Hepatocyte (in vitro differentiated cells): Measurements from ENCODE around the gene AASDH. TPM values are rescaled to one million over a fixed set of nuclear protein-coding genes. Genes with fewer than 3 reads are reported as not detected.

ENCODE experiments used
- DNase-seq: peaks from one replicate; pipeline ENCODE4 v3.0.0-alpha.2; 2016; ENCODE audit warnings: low spot score
- H2AFZ ChIP-seq: fragments of 200-600 bp; sonication (generic); 2 replicates; pipeline ENCODE4 v1.6.0; 2016; ENCODE audit warnings: antibody characterized with exemption, mild to moderate bottlenecking
- H3K27ac ChIP-seq: fragments of 200-600 bp; sonication (generic); 2 replicates; pipeline ENCODE4 v1.5.1; 2016; ENCODE audit warnings: mild to moderate bottlenecking
- H3K27me3 ChIP-seq: fragments of 200-600 bp; sonication (generic); 2 replicates; pipeline ENCODE4 v1.6.1; 2016
- H3K36me3 ChIP-seq: fragments of 200-600 bp; sonication (generic); replicated peaks from 2 replicates; pipeline ENCODE4 v1.5.1; 2016; ENCODE audit warnings: low read depth; ENCODE audit not compliant: insufficient read depth
- H3K4me1 ChIP-seq: fragments of 200-600 bp; sonication (generic); 2 replicates; pipeline ENCODE4 v1.5.1; 2016; ENCODE audit warnings: mild to moderate bottlenecking, moderate library complexity; ENCODE audit not compliant: insufficient read depth
- H3K4me2 ChIP-seq: fragments of 200-600 bp; sonication (generic); 2 replicates; pipeline ENCODE4 v1.6.0; 2016
- H3K4me3 ChIP-seq: fragments of 200-600 bp; sonication (generic); 2 replicates; pipeline ENCODE4 v1.5.1; 2016; ENCODE audit warnings: mild to moderate bottlenecking
- H3K79me2 ChIP-seq: fragments of 200-600 bp; sonication (generic); 2 replicates; pipeline ENCODE4 v1.6.0; 2017; ENCODE audit warnings: mild to moderate bottlenecking
- H3K9me2 ChIP-seq: fragments of 200-600 bp; sonication (generic); replicated peaks from 2 replicates; pipeline ENCODE4 v1.6.0; 2017; ENCODE audit warnings: mild to moderate bottlenecking; ENCODE audit not compliant: insufficient read depth
- H3K9me3 ChIP-seq: fragments of 200-600 bp; sonication (generic); 2 replicates; pipeline ENCODE4 v1.5.1; 2016; ENCODE audit warnings: low read depth, mild to moderate bottlenecking
- H4K20me1 ChIP-seq: fragments of 200-600 bp; sonication (generic); 2 replicates; pipeline ENCODE4 v1.6.0; 2016; ENCODE audit warnings: mild to moderate bottlenecking; ENCODE audit not compliant: insufficient read depth, poor library complexity, severe bottlenecking
- EZH2 ChIP-seq: fragments of 200-600 bp; sonication (generic); IDR thresholded peaks from 2 replicates; pipeline ENCODE4 v1.6.1; 2016; ENCODE audit warnings: antibody characterized with exemption, mild to moderate bottlenecking, borderline replicate concordance
- EZH2phosphoT487 ChIP-seq: fragments of 200-600 bp; sonication (generic); IDR thresholded peaks from one replicate; pipeline ENCODE4 v1.6.1; 2018; ENCODE audit warnings: antibody characterized with exemption, mild to moderate bottlenecking, low read depth, moderate library complexity; ENCODE audit not compliant: unreplicated experiment, severe bottlenecking
- WGBS: methylation state at CpG from one replicate; pipeline ENCODE4 v1.1.6; 2016; ENCODE audit warnings: low lambda C conversion rate; ENCODE audit errors: missing lambda C conversion rate; 5-methylcytosine and 5-hydroxymethylcytosine counted together
- polyA plus RNA-seq: library from polyadenylated mRNA; unstranded; fragments of >200 nt; fragmentation: Nextera tagmentation; extraction: Ambion mirVana; gene quantifications from 2 replicates; pipeline ENCODE4 v1.2.1, GENCODE V29; 2016
- total RNA-seq: library from RNA; depleted of rRNA; stranded (reverse); fragments of >200 nt; gene quantifications from 2 replicates; pipeline ENCODE4 v1.2.3, GENCODE V29; 2014
- TF ChIP-seq, protein P1 (sequence below): fragments of 200-600 bp; sonication (generic); IDR thresholded peaks from 2 replicates; pipeline ENCODE4 v1.5.1; 2016; ENCODE audit warnings: antibody characterized with exemption, mild to moderate bottlenecking; ENCODE audit not compliant: poor library complexity

The AASDH gene
- total and polyA plus RNA-seq, 2 experiments from 2014 or later, result 9.3 to 11.9 TPM

DNA sequence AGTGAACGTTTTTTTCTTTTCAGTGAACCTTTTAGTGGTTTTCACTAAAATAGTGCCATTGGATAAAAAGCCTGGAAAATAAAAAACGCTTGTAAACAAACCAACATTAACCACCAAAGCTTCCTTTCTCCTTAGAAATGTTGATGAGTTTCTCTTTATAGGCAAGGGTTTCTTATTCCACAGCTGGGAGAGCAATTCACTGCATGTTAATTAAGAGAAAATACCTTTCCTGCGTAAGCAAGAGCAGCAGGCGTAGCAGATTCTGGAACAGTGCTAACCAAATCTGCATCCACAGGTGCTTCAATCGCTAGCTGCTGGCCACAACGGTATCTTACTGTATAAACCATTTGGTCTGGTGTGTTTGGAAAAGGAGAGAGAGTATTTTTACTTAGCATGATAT is 13.3 kb upstream of the AASDH start:
- H3K9me2 ChIP-seq, result no peaks in the 10 kb centered on the region
- no peak overlapping the region for H3K27ac ChIP-seq
- H2AFZ ChIP-seq, result no peak overlapping the region
- no peak overlapping the region for H3K4me2 ChIP-seq
- H3K4me3 ChIP-seq, result no peak overlapping the region
- no peaks in the 10 kb centered on the region for H3K4me1 ChIP-seq
- 88% methylated on average over 6 of the region's 6 CpGs for WGBS
- H3K36me3 ChIP-seq, result no peaks in the 10 kb centered on the region
- no peak for TF ChIP-seq EZH2phosphoT487
- no peak for TF ChIP-seq EZH2
- TF ChIP-seq, protein P1, sequence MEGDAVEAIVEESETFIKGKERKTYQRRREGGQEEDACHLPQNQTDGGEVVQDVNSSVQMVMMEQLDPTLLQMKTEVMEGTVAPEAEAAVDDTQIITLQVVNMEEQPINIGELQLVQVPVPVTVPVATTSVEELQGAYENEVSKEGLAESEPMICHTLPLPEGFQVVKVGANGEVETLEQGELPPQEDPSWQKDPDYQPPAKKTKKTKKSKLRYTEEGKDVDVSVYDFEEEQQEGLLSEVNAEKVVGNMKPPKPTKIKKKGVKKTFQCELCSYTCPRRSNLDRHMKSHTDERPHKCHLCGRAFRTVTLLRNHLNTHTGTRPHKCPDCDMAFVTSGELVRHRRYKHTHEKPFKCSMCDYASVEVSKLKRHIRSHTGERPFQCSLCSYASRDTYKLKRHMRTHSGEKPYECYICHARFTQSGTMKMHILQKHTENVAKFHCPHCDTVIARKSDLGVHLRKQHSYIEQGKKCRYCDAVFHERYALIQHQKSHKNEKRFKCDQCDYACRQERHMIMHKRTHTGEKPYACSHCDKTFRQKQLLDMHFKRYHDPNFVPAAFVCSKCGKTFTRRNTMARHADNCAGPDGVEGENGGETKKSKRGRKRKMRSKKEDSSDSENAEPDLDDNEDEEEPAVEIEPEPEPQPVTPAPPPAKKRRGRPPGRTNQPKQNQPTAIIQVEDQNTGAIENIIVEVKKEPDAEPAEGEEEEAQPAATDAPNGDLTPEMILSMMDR, result no peak
- H3K9me3 ChIP-seq, result no peaks in the 10 kb centered on the region
- no peaks in the 10 kb centered on the region for H4K20me1 ChIP-seq
- no peaks in the 10 kb centered on the region for H3K27me3 ChIP-seq
- DNase-seq, result no peak
- H3K79me2 ChIP-seq, result no peaks in the 10 kb centered on the region

DNA sequence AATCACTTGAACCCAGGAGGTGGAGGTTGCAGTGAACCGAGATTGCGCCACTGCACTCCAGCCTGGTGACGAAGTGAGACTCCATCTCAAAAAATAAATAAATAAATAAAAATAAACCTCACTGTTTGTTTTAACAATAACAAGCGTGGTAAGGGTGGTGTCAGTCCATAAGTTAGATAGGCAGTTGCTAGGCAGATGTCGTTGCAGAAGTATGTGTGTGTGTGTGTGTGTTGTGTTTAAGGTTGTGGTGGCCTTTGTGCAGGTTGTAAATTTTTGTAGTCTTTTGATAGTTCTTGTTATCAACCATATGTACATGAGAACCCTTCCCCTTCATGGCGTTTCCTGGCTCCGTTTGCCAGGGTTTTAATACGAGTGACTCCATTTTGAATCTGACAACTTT is 4.0 kb upstream of the AASDH start:
- Histone ChIP-seq H3K36me3 (no peaks in the 10 kb centered on the region), H2AFZ (no peak overlapping the region), H3K27me3 (no peaks in the 10 kb centered on the region), H3K9me3 (no peaks in the 10 kb centered on the region), H3K4me1 (peaks cover 7% of the 10 kb centered on the region), H3K9me2 (no peaks in the 10 kb centered on the region), H3K79me2 (peaks cover 19% of the 10 kb centered on the region), H3K4me3 (no peak overlapping the region), H4K20me1 (no peaks in the 10 kb centered on the region), H3K4me2 (no peak overlapping the region), H3K27ac (no peak overlapping the region)
- no peak for DNase-seq
- no peak for TF ChIP-seq EZH2
- TF ChIP-seq EZH2phosphoT487, result no peak
- TF ChIP-seq, protein P1, result no peak
- WGBS, result 98% methylated on average over 8 of the region's 8 CpGs

DNA sequence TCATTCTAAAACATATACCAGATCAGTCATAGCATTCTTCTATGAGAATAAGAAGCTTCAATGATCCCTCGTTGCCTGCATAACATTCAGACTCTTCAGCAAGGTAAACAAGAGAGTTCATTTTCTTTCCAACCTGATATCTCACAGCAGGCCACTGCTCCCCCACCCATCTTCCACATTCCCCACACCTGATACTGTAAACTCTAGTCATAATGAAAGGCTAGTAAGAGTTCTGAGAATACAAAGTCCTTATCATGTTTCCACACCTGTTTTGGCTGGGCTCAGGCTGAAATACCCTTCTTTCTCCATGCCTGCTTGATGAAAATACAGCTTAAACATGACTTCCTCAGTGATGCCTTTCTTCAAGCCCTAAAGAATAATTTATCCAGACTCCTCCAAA is 2.3 kb upstream of the AASDH start:
- Histone ChIP-seq H3K36me3 (no peaks in the 10 kb centered on the region), H3K4me1 (peaks cover 7% of the 10 kb centered on the region), H3K4me2 (peak overlapping the region; percentile 82), H3K9me2 (no peaks in the 10 kb centered on the region), H2AFZ (no peak overlapping the region), H3K9me3 (no peaks in the 10 kb centered on the region), H3K27me3 (no peaks in the 10 kb centered on the region), H3K27ac (no peak overlapping the region), H3K79me2 (peaks cover 32% of the 10 kb centered on the region), H4K20me1 (no peaks in the 10 kb centered on the region), H3K4me3 (no peak overlapping the region)
- 53% methylated on average over 1 of the region's 1 CpG for whole genome bisulfite sequencing
- TF ChIP-seq EZH2, result no peak
- TF ChIP-seq, protein P1, result no peak
- TF ChIP-seq EZH2phosphoT487, result no peak
- DNase-seq, result peak; percentile 13

DNA sequence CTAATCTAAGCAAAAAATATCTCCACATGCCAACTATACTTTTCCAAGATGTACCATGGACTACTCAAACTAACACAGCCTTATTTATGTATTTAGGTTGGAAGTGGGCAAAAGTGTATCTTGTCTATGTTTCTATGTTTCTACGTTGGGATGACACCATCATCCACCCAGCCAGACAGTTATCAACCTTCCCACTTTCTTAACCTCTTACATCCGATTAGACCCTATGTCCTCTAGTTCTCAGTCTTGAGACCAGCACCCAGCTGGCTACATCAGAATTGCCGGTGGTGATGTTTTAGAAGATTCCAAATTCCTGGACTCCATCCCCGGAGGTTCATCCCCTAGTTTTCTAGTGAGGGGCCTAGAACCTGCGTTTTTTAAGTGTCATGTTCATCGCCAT is 1.0 kb upstream of the AASDH start:
- Histone ChIP-seq H3K9me3 (no peaks in the 10 kb centered on the region), H3K79me2 (peaks cover 36% of the 10 kb centered on the region), H2AFZ (peak overlapping the region; percentile 87), H3K27me3 (no peaks in the 10 kb centered on the region), H3K4me1 (peaks cover 7% of the 10 kb centered on the region), H3K4me2 (peak overlapping the region; percentile 82), H3K4me3 (peak overlapping the region; percentile 76), H3K27ac (peak overlapping the region; percentile 97), H4K20me1 (no peaks in the 10 kb centered on the region), H3K36me3 (no peaks in the 10 kb centered on the region), H3K9me2 (no peaks in the 10 kb centered on the region)
- 55% methylated on average over 6 of the region's 6 CpGs for WGBS
- DNase-seq, result no peak
- TF ChIP-seq EZH2 (no peak), EZH2phosphoT487 (no peak)
- TF ChIP-seq, protein P1, result no peak
